NCI-H2227 (cell line): ENCODE data around the gene JMJD1C.

Experiments
- DNase-seq: peaks from one replicate; lab custom pipeline; 2025; ENCODE audit not compliant: unreplicated experiment; lab: John Stamatoyannopoulos, UW

The JMJD1C gene

DNA sequence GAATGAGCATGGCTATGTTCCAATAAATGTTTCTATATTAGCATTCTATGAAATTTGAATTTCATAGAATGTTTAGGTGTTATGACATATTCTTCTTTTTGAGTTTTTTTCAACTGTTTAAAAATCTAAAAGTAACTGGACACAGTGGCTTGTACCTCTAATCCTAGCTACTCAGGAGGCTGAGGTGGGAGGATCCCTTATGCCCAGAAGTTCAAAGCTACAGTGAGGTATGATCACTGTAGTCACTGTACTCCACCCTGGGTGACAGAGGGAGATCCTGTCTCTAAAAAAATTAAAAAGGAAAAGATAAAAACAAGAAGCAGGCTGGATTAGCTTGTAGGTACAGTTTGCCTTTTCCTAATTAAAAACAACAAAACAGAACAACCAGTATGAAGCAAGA, 237.5 kb downstream of the JMJD1C start:
- no peak for DNase-seq

DNA sequence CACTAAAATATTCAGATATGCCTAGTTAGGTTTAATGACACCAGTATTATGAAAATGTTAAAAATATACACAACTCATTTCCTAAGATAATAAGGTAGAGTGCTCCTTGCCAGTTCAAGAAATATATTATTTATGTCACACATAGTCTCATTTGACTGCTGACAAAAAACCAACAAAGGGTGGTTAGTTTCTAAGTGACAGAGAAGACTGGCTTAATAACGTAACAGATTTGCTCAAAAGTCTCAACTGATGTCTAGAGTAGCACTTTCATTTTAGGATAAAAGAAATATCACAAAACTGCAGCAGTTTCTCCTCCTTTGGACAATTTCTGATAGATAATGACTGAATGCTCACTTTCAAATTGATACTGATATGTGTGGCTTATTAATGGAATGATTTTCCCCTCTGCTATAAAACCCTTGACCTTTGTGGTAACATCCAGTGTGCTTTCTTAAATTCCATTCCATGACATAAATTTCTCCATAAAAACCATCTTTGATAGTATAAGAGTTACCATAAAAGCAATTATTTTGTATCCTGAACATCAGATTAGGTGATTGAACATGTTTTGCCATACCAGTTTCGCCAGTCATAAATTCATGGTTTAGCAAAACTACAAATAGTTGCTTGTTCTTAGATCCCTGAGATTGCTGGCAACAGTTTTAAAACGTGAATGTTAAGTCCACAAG, 238.4 kb downstream of the JMJD1C start:
- no peak for DNase-seq

DNA sequence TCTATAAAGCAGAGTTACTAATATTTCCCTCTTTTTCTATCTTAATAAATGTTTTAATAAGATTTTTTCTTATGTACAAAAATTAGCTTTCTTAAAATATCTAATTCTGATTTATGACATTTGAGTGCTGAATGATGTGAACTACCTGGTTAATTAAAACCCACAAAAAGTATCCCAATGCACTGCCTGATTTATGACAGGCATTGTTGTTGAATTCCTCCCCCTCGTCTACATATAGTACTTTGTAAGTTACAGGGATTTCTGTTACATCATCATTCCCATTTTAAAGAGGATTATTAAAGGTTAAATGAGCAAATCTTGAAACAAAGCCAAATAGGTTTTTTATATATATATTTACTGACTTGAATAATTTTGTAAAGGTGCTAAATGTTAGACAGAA, 241.5 kb downstream of the JMJD1C start:
- no peak for DNase-seq

DNA sequence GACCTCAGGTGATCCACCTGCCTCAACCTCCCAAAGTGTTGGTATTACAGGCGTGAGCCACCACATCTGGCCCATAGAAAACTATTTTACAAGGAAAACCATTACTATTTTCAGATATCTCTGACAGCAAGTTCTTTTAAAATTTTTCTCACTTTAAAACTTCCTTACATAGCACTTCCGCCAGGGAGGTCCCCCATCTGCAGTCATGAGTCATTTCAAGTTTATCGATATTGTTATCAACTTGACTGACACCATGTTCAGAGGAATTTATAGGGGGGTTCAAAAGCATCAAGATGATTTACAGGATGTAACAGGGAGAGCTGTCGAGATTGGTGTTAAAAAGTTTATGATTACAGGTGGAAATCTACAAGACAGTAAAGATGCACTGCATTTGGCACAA, 243.8 kb downstream of the JMJD1C start:
- no peak for DNase-seq

DNA sequence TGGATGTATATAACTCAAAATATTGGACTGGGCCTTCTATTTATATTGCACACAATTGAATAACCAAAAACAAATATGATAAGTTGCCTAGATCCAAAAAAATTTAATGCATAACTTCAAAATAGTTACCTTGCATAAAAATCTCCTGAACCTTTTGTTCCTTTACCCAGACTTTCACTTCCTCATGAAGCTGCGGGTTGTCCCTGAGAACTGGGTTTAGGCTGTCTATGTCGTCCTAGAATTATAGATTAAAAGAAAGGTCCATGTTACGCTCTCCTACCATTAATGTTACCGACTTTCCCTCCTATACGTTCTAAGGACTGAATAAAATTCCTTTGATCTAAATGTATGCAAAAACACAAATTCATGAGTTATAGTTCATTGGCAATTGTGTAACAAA, 246.0 kb downstream of the JMJD1C start:
- no peak for DNase-seq

DNA sequence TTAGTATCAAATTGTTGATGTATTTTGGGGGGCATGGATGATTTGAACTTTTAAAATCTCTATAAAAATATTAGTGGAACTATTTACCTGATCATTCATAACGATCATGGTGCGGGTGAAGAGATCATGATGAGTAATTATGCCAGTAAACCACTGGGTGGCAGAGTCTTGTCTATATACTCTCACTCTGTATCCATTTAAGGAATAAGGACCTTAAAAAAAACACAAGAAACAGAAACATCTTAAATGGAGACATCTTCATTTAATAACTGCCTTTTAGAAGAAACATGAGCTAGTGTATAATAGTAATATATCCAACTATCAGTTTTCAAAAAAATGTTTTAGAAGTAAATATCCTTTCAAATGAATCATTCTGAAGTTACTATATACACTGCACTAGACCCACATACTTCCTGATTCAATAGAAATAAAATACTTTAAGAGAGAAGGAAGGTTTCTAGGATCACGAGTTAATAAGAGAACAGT, 248.6 kb downstream of the JMJD1C start:
- DNase-seq: peak; percentile 10

DNA sequence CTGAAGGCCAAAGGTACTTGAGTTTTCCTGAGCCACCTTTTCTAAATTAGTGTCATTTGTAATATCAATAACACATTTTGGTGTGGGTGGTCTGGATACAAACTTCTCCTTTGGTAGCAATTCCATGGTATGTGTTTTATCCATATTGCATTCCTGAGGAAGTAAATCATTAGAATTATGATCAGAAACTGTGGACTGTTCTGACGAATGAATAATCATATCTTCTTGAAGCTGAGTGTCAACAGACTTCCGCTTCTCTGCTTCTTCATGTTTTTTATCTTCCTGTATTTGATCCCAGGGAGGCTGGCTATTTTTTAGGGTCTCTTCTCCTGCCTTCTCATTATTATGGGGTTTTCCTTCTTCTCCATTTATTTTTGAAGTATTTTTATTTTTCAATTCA, 251.2 kb downstream of the JMJD1C start:
- no peak for DNase-seq

DNA sequence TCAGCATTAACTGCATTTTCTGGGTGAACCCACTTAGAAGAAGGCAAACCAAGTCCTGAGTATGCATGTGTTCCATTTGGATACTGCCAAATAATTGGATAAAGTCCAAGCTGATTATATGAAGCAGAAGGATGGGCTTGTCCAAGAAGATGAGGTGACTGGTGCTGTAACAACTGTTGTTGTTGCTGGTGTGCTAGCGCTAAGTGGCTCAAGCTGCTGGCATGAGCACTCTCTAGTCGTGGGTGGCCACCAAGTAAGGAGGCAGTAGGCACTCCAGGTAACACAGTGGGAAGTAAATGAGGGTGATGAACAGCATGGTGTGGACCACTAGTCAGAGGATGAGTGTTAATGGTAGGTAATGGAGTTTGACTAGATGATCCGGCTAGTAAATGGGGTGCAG, 252.3 kb downstream of the JMJD1C start:
- no peak for DNase-seq

DNA sequence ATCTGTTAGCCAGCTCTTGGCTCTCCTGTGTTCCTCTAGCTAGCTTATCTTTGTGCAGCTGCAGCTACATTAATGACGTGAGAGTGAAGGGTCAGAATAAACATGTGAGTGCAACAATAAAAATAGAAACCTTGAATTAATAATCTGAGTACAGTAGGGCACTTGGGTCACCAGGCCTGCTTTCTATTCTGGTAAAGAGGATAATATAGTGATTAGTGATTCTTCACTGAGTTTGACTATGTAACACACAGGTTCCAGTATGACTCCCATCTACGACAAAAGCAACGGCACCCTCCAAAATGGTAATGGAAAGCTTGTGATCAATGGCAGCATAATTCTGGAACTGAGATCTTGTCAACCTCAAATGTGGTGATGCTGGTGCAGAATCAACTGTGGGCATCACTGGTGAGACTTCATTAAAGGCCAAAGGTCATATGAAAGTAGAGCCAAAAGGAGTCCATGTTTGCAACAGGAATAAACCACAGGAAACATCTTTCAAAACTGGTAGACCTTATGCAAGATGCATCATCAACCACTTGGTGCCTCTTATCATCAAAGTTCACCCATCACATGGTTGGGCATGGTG, 255.1 kb downstream of the JMJD1C start:
- peak; percentile 1 for DNase-seq

DNA sequence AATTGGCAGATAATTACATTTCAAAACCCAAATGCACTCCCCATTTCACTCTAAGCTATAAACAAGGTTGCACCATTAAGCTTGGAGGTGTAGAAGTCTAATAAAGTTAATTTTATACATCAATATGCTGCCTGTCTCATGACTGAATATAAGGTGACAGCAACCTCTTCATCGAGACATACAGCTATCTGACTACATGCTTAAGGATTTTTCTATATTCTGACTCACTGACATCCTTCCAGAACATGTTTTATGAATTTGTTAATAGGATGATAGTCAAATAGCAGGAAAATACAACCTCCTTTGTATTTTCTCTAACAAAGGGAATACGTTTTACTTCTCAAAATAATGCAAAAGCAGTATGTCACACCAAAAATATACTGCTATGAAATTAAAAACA, 256.1 kb downstream of the JMJD1C start:
- no peak for DNase-seq

DNA sequence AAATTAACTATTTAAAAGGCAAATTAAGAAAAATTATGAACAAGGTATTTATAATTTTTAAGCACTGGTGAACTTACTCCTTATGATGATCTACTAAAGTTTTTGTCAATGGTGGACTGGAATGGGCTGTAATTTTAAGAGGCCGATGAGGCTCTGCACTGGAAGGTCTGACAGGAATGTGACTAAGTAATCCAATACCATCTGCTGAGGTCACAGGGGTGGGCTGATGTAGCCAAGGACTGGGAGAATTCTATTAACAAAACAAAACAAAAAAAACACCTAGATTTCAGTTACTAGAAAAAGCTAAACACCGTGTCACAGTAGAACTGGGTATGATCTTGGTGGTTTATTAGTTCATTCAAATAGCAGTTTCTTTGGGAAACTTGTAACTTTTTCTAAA, 256.8 kb downstream of the JMJD1C start:
- DNase-seq: no peak

DNA sequence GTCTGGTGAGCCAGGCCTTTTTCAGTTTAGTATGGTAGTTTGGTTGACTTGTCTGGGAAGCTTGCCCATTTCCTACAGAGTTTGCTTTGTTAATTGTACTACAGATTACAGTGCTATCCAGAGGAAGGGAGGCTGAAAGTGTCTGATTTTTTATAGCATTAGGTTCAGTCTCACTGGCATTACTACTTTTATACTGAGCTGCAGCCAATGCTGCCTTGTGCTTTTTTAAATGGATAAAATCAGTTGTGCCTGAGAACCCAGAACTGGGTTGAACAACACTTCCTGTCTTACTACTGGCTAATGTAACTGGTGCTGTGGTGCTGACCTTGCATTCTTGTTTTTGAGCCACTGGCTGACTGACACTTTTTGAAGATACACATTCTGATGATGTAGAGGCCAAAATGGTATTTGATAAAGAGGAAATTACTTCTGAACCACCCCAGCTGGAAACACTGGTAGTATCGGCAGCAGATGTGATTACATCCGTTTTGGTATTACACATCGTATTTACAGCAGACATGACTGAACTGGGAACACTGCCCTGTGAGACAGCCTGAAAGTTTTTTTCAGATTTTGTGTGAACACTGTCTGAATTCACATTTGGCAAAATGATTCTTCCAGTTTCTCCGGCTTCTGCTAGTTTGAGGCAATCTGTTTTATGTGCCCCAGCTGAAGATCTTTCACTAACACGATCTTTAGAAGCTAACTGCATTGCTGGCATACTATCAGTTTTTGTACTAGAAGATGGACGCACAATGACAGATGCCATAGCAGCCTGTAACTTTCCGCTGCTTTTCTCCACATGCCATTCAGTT, 258.6 kb downstream of the JMJD1C start:
- DNase-seq: no peak

DNA sequence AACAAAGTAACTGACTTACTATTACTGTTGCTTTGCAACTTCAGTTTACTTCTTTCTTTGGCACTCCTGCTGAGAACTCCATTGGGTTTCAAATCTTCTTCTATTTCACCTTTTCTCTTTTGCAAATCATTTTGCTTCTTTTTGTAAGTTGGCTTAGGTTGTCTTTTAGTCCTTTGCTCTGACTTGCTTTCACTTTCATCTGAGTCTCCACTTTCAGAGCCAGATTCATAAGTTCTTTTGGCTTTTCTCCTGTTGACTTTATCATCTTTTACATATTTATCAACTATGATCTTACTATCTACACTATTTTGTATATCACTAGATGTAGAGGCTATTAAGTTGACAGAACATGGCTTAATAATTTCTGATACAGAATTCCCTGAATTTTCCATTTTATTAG, 259.2 kb downstream of the JMJD1C start:
- no peak for DNase-seq

DNA sequence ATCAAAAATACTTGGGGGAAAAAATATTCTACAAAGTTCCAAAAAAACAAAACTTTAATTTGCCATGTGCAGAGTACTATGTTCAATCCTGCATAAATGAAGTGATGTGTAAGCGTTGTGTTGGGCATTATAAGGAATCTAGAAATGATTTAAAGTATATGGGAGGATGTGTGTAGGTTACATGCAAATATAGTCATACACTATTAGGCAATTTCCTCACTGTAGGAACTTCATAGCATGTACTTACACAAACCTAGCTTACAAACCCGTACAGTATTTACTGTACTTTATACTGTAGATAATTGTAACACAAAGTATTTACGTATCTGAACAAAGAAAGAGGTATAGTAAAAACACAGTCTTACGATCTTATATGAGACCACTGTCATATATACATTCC, 260.4 kb downstream of the JMJD1C start:
- no peak for DNase-seq

DNA sequence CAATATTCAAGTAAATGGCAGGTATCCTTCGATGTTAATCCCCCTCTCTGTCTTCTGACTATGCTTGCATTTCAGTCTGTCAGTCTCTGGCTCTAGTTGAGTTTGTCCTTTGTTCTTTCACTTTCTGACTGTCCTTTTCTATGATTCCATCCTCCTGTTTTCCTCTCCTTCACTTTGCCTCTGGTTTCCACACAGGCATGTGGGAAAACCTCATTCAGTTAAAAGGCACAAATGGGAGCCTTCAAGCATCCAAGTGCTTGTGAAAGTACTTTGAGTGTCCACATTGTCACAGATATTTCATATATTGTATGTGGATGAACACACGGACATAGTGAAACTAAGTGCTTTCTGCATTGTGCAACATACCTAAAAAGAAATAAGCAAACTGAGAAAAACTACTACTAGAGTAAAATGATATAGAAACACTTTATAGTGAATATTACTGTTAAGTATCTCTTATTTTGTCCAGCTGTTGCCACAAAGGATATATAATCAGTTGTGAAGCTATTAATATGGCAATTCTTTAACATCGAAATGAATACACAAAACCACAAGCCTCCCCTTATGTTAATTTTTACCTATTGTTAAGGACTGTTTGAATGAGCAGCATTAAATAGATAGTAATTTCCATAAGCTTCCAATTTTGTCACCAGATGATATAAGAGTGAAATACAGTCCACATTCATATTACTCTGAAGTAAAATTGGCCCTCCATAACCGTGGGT, 260.9 kb downstream of the JMJD1C start:
- no peak for DNase-seq

DNA sequence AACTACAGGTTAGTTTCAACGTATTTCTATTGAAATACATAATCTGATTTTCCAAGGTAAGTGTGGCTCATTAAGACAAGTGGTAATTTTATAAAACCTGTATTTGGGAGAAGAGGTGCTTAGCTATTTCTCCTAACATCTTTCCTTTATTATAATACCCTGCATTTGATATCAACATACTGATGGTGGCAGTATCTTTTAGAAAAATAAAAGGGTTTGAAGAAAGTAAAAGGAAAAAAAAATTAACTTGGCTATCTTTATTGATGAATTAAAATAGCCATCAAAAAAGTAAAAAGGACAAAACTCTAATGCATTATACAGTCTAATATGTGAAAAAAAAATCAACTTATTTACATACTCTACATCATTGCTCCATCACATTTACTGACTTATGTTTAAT, 264.7 kb downstream of the JMJD1C start:
- DNase-seq: no peak

DNA sequence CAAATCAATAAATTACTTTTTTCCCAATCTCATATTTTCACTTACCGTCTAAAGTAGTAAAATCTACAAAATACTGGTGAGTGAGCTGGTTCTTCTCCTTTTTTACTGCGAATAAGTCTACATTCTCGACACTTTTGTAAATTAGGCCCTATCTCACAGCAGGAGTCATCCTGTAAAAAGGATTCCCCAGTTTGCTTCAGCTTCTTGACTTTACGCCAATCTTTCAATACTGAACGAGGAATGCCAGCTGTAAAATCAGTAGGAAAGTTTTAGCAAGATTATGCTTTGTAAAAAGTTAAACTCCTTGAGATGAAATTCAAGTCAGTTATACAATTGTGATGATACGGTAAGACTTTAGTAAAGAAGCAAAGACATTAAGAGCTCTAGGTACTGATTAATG, 265.3 kb downstream of the JMJD1C start:
- no peak for DNase-seq

DNA sequence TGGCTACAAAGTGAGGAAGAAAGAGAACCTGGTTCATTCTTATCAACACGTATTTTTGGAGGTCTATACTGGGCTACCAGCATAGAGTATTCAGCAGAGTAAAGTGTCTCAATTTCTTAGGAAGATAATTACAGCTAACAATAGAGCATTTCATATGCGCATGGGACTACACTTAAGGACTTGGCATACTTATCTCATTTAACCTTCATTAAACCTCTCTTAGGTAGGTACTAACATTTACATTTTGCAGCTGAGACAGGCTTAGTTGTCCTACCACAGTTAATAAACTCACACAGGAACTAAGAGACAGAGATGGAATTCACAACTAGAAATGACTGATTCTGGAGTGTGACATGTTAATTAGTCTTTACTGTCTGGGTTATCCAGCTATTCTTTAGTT, 266.1 kb downstream of the JMJD1C start:
- no peak for DNase-seq

DNA sequence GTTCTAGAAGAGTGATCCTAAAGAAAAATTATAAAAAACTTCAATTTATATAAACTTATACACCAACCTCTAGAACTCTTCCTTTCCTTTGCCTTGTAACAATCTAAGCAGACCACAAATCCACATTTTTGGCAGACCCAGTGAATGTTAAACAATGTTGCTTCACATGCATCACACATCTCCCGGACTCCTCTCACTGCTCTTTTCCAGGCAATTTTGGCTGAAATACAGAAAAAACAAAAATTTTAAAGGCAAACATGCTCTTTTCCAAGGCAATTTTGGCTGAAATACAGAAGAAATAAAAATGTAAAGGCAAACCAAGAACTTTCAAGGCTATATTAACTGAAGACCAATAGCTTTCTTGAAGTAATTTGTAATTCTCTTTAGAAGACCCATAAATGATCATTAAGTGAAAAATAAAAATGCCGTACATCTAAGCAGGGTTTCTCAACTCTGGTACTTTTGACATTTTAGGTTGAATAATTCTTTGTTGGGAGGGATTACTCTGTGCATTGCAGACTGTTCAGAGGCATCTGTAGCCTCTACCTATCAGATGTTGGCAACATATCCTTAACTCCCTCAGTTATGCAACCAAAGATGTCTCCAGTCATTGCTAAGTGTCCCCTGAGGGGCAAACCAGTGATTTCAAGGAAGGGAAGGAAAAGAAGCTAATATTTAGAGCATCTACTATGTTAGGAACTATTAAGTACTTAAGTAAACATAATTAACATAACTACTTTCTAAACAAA, 268.3 kb downstream of the JMJD1C start:
- DNase-seq: no peak

DNA sequence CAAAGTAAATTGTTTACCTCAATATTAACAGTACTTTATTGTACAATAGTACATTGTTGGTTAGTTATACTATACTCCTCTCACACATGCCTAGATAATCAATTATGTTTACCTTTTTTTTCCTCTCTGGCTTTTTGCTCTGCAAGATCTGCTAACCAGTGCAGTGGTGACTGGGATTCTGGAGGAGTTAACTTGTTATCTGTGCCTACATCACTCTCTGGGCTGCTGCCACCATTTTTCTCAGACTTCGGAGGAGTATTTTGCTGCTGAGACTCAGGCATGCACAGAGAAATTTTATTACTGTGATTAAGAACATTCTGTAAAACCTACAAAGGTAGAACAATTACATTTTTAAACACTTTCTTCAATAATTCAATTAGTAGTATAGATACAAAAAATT, 273.0 kb downstream of the JMJD1C start:
- DNase-seq: no peak

DNA sequence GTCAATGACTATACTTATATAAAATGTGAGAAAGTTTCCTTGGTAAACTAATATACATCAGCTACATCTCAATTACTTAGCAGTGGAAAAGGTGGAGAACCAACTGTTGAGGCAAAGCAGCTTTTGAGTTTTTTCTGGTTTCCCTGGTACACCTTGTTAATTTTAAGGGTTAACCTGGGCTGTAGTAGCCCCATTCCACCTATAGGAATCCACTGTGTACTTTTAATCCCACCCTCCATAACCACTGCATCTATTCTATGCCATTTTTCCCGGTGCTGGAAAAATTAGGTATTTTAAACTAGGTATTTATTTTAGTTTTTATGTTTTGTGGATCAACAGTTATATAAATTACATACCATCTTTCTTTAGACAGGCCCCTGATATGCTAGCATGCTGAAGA, 290.2 kb downstream of the JMJD1C start:
- DNase-seq: no peak
